Fibroblast of skin of abdomen (primary cell): ENCODE data around the gene ROPN1.
A peak's percentile ranks its signal among the peaks of the same experiment; 100 is the strongest.

Experiments used
- DNase-seq: peaks from one replicate; pipeline ENCODE4 v3.0.0-alpha.2; 2013

Gene ROPN1

DNA sequence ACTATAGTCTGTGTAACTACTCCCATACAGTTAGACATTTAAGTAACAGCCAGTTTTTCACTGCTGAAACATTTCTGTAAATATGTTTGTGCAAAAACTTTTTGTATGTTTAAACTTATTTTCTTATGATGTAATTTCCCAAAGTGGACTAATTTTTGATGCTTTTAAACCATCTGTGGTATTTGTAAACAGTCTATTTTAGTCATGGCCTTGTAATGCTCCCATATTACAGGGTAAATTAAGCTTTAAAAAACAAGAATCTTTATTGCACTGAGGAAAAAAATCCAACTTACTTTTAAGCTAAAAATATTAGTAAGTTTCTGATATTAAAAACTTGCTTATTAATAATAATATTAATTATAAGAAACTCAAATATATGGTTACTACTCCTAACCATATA lies 44.4 kb downstream of the ROPN1 start:
- no peak for DNase-seq

- DNase-seq, result no peak
These were observed 50.4 kb downstream of the ROPN1 start for GRCh38 chr3:123941542-123941941.

DNA sequence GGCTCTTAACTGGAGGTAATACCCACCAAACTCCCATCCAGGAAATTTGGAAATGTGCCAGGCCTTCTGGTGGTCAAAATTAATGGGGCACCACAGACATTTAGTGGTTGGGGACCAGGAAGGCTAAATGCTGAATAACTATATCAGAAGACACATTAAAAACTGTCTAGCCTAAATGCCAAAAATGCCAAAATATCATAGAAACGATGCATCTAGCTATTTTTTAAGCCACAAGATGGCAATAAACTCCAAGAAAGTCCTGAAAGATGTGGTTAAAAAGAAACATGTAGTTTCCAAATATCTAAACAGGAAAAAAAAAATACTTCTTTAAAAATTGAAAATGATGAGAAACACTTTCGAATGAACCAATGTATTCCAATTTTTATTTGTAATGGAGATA lies 50.8 kb downstream of the ROPN1 start:
- DNase-seq, result peak; percentile 27

DNA sequence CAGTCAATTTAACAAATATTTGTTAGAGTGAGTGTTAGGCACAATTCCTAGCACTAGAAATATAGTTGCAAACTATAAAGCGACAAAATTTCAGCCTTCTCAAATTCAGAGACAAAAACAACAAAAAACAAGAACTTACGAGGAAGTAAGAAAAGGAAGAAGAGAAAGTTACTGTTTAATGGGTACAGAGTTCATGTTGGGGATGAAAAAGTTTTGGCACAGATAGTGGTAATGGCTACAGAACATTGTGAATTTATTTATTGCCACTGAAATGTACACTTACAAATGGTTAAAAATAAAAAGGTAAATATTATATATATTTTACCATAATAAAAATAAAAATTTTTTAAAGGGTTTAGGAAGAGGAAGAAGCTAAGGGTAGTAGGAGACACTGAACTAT lies 52.2 kb downstream of the ROPN1 start:
- no peak for DNase-seq

- DNase-seq, result no peak
These were observed 55.5 kb downstream of the ROPN1 start for GRCh38 chr3:123936400-123936799.

GRCh38 chr3:123935830-123936229 lies 56.1 kb downstream of the ROPN1 start:
- no peak for DNase-seq

GRCh38 chr3:123934250-123934649 lies 57.7 kb downstream of the ROPN1 start:
- DNase-seq, result no peak

DNA sequence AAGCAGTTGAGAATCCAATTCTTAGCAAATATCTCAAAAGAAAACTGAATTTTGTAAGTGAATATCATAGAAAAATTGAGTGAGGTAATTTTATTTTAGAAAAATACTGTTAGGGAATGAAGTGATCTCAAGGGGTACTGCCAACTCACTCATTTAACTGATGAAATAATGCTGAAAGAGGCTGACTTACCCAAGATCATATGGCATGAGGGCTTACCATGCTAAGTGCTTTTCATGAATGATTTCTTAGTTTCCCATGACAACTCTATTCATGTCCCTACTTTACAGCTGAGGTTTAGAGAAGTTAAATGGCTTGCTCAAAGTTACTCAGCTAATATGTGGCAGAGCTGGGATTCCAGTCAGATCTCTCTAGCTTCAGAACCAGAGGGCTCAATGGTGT lies 61.5 kb downstream of the ROPN1 start:
- DNase-seq, result no peak

DNA sequence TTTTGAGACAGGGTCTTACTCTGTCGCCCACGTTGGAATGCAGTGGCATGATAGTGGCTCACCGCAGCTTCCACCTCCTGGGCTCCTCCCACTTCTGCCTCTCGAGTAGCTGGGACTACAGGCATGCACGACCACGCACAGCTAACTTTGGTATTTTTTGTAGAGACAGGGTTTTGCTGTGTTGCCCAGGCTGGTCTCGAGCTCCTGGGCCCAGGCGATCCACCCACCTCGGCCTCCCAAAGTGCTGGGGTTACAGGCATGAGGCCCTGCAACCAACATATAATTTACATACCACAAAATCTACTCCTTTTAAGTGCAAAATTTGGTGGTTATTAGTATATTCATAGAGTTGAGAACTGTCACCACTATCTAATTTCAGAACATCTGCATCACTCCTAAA lies 62.6 kb downstream of the ROPN1 start:
- no peak for DNase-seq

DNA sequence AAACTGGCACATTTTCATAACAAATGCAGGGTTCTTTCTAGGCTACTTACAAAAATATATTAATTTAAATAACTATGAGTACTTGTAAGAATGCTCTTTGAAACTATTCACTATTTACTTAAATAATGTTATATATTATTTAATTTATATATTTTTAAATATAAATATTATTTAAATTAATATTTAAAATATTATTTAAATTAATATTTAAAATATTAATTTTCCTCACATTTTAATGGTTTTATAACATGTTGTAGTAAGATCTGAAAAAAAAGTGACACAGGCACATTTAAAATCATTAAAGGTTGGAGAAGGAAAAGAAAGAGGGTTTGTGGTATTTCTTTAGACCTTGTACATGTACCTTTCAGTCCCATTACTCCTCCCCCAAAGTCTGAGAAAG lies 65.5 kb downstream of the ROPN1 start:
- DNase-seq, result no peak

- peak; percentile 3 for DNase-seq
These were observed 71.1 kb downstream of the ROPN1 start for GRCh38 chr3:123920868-123921267.

DNA sequence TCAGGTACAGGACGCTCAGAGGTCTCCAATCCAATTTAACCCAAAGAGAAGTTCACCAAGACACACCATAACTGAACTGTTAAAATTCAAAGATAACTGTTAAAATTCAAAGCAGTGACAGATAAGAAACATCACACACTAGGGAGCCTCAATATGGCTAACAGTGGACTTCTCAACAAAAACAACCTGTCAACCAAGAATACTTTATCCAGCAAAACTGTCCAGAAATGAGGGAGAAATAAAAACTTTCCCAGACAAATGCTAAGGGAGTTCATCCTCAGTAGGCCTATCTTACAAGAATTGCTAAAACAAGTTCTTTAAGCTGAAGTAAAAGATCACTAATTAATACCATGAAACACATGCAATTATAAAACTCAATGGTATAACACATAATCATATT lies 71.5 kb downstream of the ROPN1 start:
- no peak for DNase-seq

GRCh38 chr3:123919353-123919752 lies 72.6 kb downstream of the ROPN1 start:
- no peak for DNase-seq
